OCI-LY3 (cell line): ENCODE results near the gene SLC52A1.

Source experiments
- H2AFZ ChIP-seq: fragments of 200-600, 300-600 bp; shearing (Covaris generic); 2 replicates; pipeline ENCODE4 v1.6.0; 2014; ENCODE audit warnings: antibody characterized with exemption, low read depth, low read length
- H3K27ac ChIP-seq: fragments of 200-600, 300-600 bp; sonication (generic); 2 replicates; pipeline ENCODE4 v1.5.1; 2014; ENCODE audit warnings: mild to moderate bottlenecking, low read length, moderate library complexity, mixed read lengths
- H3K27me3 ChIP-seq: fragments of 200-600, 300-600 bp; sonication (generic); 2 replicates; pipeline ENCODE4 v1.6.1; 2014; ENCODE audit warnings: low read depth, low read length, mixed read lengths
- H3K36me3 ChIP-seq: fragments of 200-600, 300-600 bp; sonication (generic); replicated peaks from 2 replicates; pipeline ENCODE3; 2014; ENCODE audit warnings: low read depth, low read length, mixed read lengths
- H3K4me1 ChIP-seq: fragments of 300-600, 200-600 bp; sonication (generic); 2 replicates; pipeline ENCODE4 v1.6.1; 2014; ENCODE audit warnings: low read length, mixed read lengths
- H3K4me2 ChIP-seq: fragments of 200-600, 300-600 bp; sonication (generic); 2 replicates; pipeline ENCODE4 v1.6.1; 2014; ENCODE audit warnings: low read length, mixed read lengths
- H3K4me3 ChIP-seq: fragments of 300-600, 200-600 bp; sonication (generic); 2 replicates; pipeline ENCODE4 v1.5.1; 2014; ENCODE audit warnings: antibody characterized with exemption, mild to moderate bottlenecking, low read length, moderate library complexity
- H3K79me2 ChIP-seq: fragments of 300-600, 200-600 bp; shearing (Covaris generic); 2 replicates; pipeline ENCODE4 v1.6.1; 2014; ENCODE audit warnings: mild to moderate bottlenecking, low read length, mixed read lengths
- H3K9ac ChIP-seq: fragments of 300-600, 200-600 bp; shearing (Covaris generic); 2 replicates; pipeline ENCODE4 v1.6.0; 2014; ENCODE audit warnings: mild to moderate bottlenecking, low read length, moderate library complexity
- H3K9me3 ChIP-seq: fragments of 200-600, 300-600 bp; shearing (Covaris generic); 2 replicates; pipeline ENCODE4 v1.6.1; 2014; ENCODE audit warnings: low read length, mixed read lengths; ENCODE audit not compliant: insufficient read depth
- H4K20me1 ChIP-seq: fragments of 200-600, 300-600 bp; sonication (generic); 2 replicates; pipeline ENCODE4 v1.6.1; 2016; ENCODE audit warnings: low read length, mixed read lengths; ENCODE audit not compliant: insufficient read depth
- EZH2phosphoT487 ChIP-seq: fragments of 200-600 bp; shearing (Covaris generic); IDR thresholded peaks from 2 replicates; pipeline ENCODE4 v1.6.1; 2018; ENCODE audit warnings: antibody characterized with exemption, mixed run types, low read depth
- TF ChIP-seq, protein P1 (sequence below): fragments of 200-600, 300-600 bp; sonication (generic); IDR thresholded peaks from 2 replicates; pipeline ENCODE4 v1.5.1; 2014; ENCODE audit warnings: antibody characterized with exemption, low read length, low read depth

SLC52A1 gene

DNA sequence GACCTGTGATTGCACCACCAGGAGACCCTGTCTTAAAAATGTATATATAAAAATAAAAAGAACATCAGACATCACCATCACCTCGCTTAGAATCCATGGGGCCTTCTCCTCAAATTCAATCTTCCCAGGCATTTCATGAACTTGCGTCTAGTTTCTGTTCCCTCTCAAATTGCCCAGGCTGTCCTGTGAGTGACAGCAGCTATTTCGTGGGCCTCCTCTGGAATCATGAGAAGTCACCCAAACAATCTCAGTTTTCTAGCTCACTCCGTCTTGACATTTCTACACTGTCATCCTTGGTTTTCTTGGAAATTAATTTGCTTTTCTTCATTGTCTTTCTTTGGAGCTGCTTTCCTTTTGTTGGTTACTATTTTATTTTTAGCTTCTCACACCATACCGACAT lies 7.3 kb downstream of the SLC52A1 start:
- no peaks in the 10 kb centered on the region for H3K36me3 ChIP-seq
- H3K9me3 ChIP-seq: no peaks in the 10 kb centered on the region
- no peak overlapping the region for H3K9ac ChIP-seq
- no peak overlapping the region for H3K4me3 ChIP-seq
- H3K4me2 ChIP-seq: no peak overlapping the region
- H2AFZ ChIP-seq: no peak overlapping the region
- H3K27ac ChIP-seq: no peak overlapping the region
- H4K20me1 ChIP-seq: no peaks in the 10 kb centered on the region
- no peak for TF ChIP-seq EZH2phosphoT487
- TF ChIP-seq, protein P1, sequence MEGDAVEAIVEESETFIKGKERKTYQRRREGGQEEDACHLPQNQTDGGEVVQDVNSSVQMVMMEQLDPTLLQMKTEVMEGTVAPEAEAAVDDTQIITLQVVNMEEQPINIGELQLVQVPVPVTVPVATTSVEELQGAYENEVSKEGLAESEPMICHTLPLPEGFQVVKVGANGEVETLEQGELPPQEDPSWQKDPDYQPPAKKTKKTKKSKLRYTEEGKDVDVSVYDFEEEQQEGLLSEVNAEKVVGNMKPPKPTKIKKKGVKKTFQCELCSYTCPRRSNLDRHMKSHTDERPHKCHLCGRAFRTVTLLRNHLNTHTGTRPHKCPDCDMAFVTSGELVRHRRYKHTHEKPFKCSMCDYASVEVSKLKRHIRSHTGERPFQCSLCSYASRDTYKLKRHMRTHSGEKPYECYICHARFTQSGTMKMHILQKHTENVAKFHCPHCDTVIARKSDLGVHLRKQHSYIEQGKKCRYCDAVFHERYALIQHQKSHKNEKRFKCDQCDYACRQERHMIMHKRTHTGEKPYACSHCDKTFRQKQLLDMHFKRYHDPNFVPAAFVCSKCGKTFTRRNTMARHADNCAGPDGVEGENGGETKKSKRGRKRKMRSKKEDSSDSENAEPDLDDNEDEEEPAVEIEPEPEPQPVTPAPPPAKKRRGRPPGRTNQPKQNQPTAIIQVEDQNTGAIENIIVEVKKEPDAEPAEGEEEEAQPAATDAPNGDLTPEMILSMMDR: no peak
- peaks cover 10% of the 10 kb centered on the region; the same call in 1 of the 2 replicates for H3K4me1 ChIP-seq
- H3K79me2 ChIP-seq: no peaks in the 10 kb centered on the region
- H3K27me3 ChIP-seq: no peaks in the 10 kb centered on the region

DNA sequence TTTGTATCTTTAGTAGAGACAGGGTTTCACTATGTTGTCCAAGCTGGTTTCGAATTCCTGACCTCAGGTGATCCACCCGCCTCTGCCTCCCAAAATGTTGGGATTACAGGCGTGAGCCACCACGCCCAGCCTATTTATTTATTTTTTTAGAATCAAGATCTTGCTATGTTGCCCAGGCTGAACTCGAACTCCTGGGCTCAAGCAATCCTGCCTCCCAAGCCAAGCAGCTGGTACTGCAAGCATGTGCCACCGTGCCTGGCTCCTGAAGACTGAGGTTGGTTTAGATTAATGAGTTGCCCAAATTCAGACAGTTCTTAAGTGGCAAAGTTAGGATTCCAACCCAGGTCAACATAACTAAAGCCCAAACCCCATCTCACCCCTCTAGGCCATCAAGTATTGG lies 7.9 kb downstream of the SLC52A1 start:
- Histone ChIP-seq H3K9me3 (no peaks in the 10 kb centered on the region), H3K4me2 (no peak overlapping the region), H3K27ac (no peak overlapping the region), H2AFZ (no peak overlapping the region), H3K79me2 (no peaks in the 10 kb centered on the region), H3K4me3 (no peak overlapping the region), H3K9ac (no peak overlapping the region), H3K27me3 (no peaks in the 10 kb centered on the region), H3K4me1 (peaks cover 10% of the 10 kb centered on the region; the same call in 1 of the 2 replicates), H4K20me1 (no peaks in the 10 kb centered on the region), H3K36me3 (peaks cover under 1% of the 10 kb centered on the region)
- TF ChIP-seq, protein P1: no peak
- no peak for TF ChIP-seq EZH2phosphoT487

DNA sequence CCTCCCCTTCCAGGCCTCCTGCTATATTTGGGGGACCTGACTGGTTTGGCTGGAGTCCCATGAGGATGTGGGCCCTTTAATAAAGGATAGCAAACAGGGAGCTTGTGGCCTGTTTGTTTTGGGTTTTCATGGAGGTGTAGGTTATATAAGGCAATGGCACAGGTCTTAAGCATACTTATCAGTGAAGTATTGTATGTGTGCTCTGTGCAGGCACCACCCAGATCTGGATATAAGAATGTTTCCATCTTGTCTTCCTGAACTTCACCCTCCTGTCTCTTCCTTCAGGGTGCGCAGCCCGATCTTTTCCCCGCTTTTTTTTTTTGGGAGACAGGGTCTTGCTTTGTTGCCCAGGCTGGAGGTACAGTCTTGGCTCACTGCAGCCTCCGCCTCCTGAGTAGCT lies 10.6 kb downstream of the SLC52A1 start:
- Histone ChIP-seq H3K9me3 (no peaks in the 10 kb centered on the region), H4K20me1 (no peaks in the 10 kb centered on the region), H3K36me3 (peaks cover 5% of the 10 kb centered on the region), H3K4me2 (no peak overlapping the region), H3K4me3 (no peak overlapping the region), H3K27me3 (no peaks in the 10 kb centered on the region), H3K4me1 (no peaks in the 10 kb centered on the region), H2AFZ (no peak overlapping the region), H3K79me2 (no peaks in the 10 kb centered on the region), H3K27ac (no peak overlapping the region), H3K9ac (no peak overlapping the region)
- TF ChIP-seq, protein P1: no peak
- TF ChIP-seq EZH2phosphoT487: no peak

DNA sequence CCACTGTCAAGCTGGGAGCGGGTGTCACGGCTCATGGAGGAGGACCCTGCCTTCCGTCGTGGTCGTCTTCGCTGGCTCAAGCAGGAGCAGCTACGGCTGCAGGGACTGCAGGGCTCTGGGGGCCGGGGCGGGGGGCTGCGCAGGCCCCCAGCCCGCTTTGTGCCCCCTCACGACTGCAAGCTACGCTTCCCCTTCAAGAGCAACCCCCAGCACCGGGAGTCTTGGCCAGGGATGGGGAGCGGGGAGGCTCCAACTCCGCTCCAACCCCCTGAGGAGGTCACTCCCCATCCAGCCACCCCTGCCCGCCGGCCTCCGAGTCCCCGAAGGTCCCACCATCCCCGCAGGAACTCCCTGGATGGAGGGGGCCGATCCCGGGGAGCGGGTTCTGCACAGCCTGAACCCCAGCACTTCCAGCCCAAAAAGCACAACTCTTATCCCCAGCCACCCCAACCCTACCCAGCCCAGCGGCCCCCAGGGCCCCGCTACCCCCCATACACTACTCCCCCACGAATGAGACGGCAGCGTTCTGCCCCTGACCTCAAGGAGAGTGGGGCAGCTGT lies 11.6 kb downstream of the SLC52A1 start:
- no peak overlapping the region for H3K27ac ChIP-seq
- H3K4me2 ChIP-seq: no peak overlapping the region
- peaks cover 5% of the 10 kb centered on the region for H3K36me3 ChIP-seq
- H3K9me3 ChIP-seq: no peaks in the 10 kb centered on the region
- no peak overlapping the region for H2AFZ ChIP-seq
- no peaks in the 10 kb centered on the region for H3K4me1 ChIP-seq
- no peaks in the 10 kb centered on the region for H3K27me3 ChIP-seq
- no peaks in the 10 kb centered on the region for H3K79me2 ChIP-seq
- TF ChIP-seq, protein P1: no peak
- no peak for TF ChIP-seq EZH2phosphoT487
- no peak overlapping the region for H3K9ac ChIP-seq
- H3K4me3 ChIP-seq: no peak overlapping the region
- H4K20me1 ChIP-seq: no peaks in the 10 kb centered on the region
